Colonic mucosa (tissue), 4 donors: Measurements from ENCODE around the gene SH3RF1. TPM values are rescaled to one million over a fixed set of nuclear protein-coding genes. Genes with fewer than 3 reads are reported as not detected.
"Not testable (repeated sequence)": the region's sequence is repeated elsewhere in the genome, so short reads cannot be mapped to it uniquely, and the experiment has no call there.

ENCODE experiments used
- DNase-seq: peaks from one replicate; pipeline ENCODE4 v3.0.0-alpha.2; 2020
- H3K27ac ChIP-seq: fragments of 200-600 bp; one replicate; pipeline ENCODE4 v1.8.0; 2021
- H3K27me3 ChIP-seq: fragments of 200-600 bp; one replicate; pipeline ENCODE4 v1.8.0; 2021
- H3K36me3 ChIP-seq: fragments of 200-600 bp; one replicate; pipeline ENCODE4 v1.8.0; 2021
- H3K4me1 ChIP-seq: fragments of 200-600 bp; one replicate; pipeline ENCODE4 v1.8.0; 2021; ENCODE audit warnings: mild to moderate bottlenecking
- H3K4me3 ChIP-seq: fragments of 200-600 bp; one replicate; pipeline ENCODE4 v1.8.0; 2021
- H3K9ac ChIP-seq, 2 donors: one replicate each; pipeline ENCODE4 v1.7.0; 2013; ENCODE audit warnings: control low read depth in 2 of 2, low read depth in 2 of 2, low read length in 2 of 2
- H3K9me3 ChIP-seq: fragments of 200-600 bp; one replicate; pipeline ENCODE4 v1.8.0; 2021
- intact Hi-C: fragments of 100-400 bp; cut with DNase I; formaldehyde crosslinking; loops from one replicate; pipeline ENCODE4 v1.14.1; 2022
- total RNA-seq, 2 donors: library from RNA; stranded (reverse); fragmentation: NEBNext Ultra II Directional in 1 of 2; extraction: Animal tissue kit (Norgen Biotek cat#: 25700) in 1 of 2; gene quantifications; one replicate each; pipeline ENCODE4 v1.2.1, GENCODE V29; 2021
- TF ChIP-seq, protein P1 (sequence below): fragments of 200-600 bp; IDR thresholded peaks from one replicate; pipeline ENCODE4 v1.8.0; 2022; ENCODE audit warnings: antibody characterized with exemption, mild to moderate bottlenecking
- donor health status: healthy.
- donor health status: DM: no; HTN: no; CAD: no.
- donor health status: DM: no; HTN: no; CAD: no.

SH3RF1 gene
- total RNA-seq, 2 donors from 2014 or later = 50.2 to 77.1 TPM

GRCh38 chr4:169208090-169208455 lies 62.7 kb downstream of the SH3RF1 start:
- no peaks in the 10 kb centered on the region for H3K36me3 ChIP-seq
- peaks cover 3% of the 10 kb centered on the region for H3K4me1 ChIP-seq
- H3K27ac ChIP-seq = no peak overlapping the region
- H3K9me3 ChIP-seq = no peaks in the 10 kb centered on the region
- no peak overlapping the region for H3K4me3 ChIP-seq
- TF ChIP-seq, protein P1, sequence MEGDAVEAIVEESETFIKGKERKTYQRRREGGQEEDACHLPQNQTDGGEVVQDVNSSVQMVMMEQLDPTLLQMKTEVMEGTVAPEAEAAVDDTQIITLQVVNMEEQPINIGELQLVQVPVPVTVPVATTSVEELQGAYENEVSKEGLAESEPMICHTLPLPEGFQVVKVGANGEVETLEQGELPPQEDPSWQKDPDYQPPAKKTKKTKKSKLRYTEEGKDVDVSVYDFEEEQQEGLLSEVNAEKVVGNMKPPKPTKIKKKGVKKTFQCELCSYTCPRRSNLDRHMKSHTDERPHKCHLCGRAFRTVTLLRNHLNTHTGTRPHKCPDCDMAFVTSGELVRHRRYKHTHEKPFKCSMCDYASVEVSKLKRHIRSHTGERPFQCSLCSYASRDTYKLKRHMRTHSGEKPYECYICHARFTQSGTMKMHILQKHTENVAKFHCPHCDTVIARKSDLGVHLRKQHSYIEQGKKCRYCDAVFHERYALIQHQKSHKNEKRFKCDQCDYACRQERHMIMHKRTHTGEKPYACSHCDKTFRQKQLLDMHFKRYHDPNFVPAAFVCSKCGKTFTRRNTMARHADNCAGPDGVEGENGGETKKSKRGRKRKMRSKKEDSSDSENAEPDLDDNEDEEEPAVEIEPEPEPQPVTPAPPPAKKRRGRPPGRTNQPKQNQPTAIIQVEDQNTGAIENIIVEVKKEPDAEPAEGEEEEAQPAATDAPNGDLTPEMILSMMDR = no peak
- intact Hi-C loops = no loop called here
- DNase-seq = no peak
- no peak overlapping the region for H3K9ac ChIP-seq
- no peaks in the 10 kb centered on the region for H3K27me3 ChIP-seq

DNA sequence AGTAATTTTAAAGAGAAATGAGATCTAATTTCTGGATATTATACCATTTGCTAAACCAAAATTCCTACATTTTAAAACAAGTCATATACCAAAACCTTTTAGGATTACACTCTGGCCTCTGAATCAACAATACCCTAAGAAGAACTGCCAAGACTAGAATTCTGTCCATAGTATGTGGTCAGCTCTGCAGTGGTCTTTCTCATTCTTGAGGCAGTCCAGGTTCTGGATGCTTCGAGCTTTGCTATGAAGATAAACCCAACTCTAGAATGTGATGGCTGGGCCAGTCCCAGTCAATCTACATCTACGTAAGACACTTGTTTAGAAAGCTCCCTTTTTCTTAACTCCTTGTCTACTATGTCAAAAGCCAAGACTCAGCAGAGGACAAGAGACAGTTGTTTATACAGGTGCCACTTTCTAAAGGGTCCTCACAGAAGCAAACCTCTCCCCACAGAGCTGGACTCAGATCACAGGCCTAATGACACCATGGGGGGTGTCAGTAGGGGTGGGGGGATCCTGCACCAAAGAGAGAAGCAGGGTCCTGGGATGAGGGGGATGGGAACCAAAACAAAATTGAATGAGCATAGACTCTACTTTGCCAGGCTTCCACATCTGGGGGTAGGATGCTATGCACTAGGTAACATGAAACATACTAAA lies 63.2 kb downstream of the SH3RF1 start:
- Histone ChIP-seq H3K27me3 (no peaks in the 10 kb centered on the region), H3K9ac (no peak overlapping the region), H3K4me1 (peaks cover 3% of the 10 kb centered on the region), H3K9me3 (no peaks in the 10 kb centered on the region), H3K36me3 (no peaks in the 10 kb centered on the region), H3K4me3 (no peak overlapping the region), H3K27ac (no peak overlapping the region)
- DNase-seq = no peak
- intact Hi-C loops = no loop called here
- TF ChIP-seq, protein P1 = no peak

DNA sequence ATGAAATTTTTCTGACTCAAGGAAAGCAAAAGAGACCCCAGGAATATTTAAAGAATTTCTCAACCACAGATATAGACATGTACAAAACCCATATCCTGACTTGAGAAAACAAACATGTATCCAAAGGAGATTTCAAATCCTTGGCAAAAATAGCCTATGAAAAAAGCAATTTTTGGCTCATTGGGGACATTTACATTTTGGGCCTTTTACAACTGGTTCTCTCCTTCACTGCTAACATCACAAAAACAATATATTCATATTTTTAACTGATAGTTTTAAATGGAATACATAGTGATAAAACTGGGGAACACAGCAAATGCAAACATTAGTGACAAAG lies 65.0 kb downstream of the SH3RF1 start:
- Histone ChIP-seq H3K9ac (no peak overlapping the region), H3K4me3 (no peak overlapping the region), H3K9me3 (no peaks in the 10 kb centered on the region), H3K36me3 (no peaks in the 10 kb centered on the region), H3K27me3 (no peaks in the 10 kb centered on the region), H3K4me1 (peaks cover 3% of the 10 kb centered on the region), H3K27ac (no peak overlapping the region)
- no peak for DNase-seq
- intact Hi-C loops = no loop called here
- TF ChIP-seq, protein P1 = no peak

- Histone ChIP-seq H3K27ac (no peak overlapping the region), H3K4me1 (peaks cover 3% of the 10 kb centered on the region), H3K36me3 (no peaks in the 10 kb centered on the region), H3K4me3 (no peak overlapping the region), H3K9me3 (no peaks in the 10 kb centered on the region), H3K27me3 (no peaks in the 10 kb centered on the region), H3K9ac (no peak overlapping the region)
- TF ChIP-seq, protein P1 = no peak
- no peak for DNase-seq
- intact Hi-C loops = no loop called here
These were observed 65.5 kb downstream of the SH3RF1 start for GRCh38 chr4:169205075-169205743.

DNA sequence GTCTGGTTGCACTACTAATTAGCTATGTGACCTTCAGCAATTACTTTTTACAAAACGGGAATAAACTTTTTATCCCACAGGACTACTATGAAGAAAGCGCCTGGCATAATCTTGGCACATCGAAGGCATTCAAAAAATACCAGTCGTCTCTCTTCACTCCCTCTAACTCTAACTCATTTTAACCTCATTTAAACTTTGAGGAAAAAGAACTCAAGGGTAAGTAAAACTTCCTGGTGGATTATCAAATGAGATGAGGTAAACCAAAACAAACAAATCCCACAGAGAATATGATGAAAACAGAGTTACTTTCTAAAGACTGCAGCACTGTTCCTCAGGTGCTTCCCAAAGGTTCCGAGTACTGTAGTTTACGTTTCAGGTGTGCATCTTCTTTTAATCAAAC lies 66.9 kb downstream of the SH3RF1 start:
- Histone ChIP-seq H3K4me1 (no peaks in the 10 kb centered on the region), H3K36me3 (no peaks in the 10 kb centered on the region), H3K9ac (no peak overlapping the region), H3K9me3 (no peaks in the 10 kb centered on the region), H3K27ac (no peak overlapping the region), H3K27me3 (no peaks in the 10 kb centered on the region), H3K4me3 (no peak overlapping the region)
- no peak for DNase-seq
- intact Hi-C loops = no loop called here
- TF ChIP-seq, protein P1 = no peak

DNA sequence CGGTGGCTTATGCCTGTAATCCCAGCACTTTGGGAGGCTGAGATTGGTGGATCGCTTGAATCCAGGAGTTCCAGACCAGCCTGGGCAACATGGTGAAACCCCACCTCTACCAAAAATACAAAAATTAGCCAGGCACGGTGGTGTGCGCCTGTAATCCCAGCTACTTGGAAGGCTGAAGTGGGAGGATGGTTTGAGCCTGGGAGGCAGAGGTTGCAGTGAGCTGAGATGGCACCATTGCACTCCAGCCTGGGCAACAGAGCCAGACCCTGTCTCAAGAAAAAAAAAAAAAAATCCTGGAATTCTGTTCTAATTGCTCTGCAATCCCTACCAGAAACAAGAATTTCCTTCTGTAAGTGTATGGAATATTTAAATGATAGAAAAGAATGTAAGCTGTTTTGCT lies 67.5 kb downstream of the SH3RF1 start:
- H3K4me1 ChIP-seq, intact Hi-C loops, H3K27ac ChIP-seq, H3K4me3 ChIP-seq, H3K9ac ChIP-seq, H3K36me3 ChIP-seq, DNase-seq, H3K9me3 ChIP-seq, H3K27me3 ChIP-seq: not testable (repeated sequence)
